Panc1 (cell line): ENCODE results near the gene PDE11A. TPM values are rescaled to one million over a fixed set of nuclear protein-coding genes. Genes with fewer than 3 reads are reported as not detected.

ENCODE experiments used
- ATAC-seq: fragments of 200-7000 bp; cut with Tn5 transposase; 2 replicates; pipeline ENCODE4 v1.9.1; 2020; ENCODE audit warnings: mild to moderate bottlenecking, moderate library complexity
- BruUV-seq: library from RNA; stranded (reverse); fragments of 400-500 nt; replicated peaks from 2 replicates; lab custom pipeline; 2021; lab: Mats Ljungman, UMichigan
- CTCF ChIA-PET: fragments of 300-600 bp; sonication (Branson Sonifier 250); formaldehyde crosslinking; loops from one replicate; lab custom pipeline; 2022; ENCODE audit warnings: antibody characterized with exemption; lab: Charles Lee
- POLR2A ChIA-PET: fragments of 300-600 bp; sonication (Branson Sonifier 250); formaldehyde crosslinking; loops from one replicate; lab custom pipeline; 2022; ENCODE audit warnings: antibody characterized with exemption; lab: Charles Lee
- DNase-seq: peaks from one replicate; pipeline ENCODE4 v3.0.0-alpha.2; 2010; ENCODE audit warnings: low read depth, low spot score
- H3K27ac ChIP-seq: 2 replicates; pipeline ENCODE4 v1.5.1; 2011; ENCODE audit warnings: mild to moderate bottlenecking, low read length, inconsistent platforms
- H3K27me3 ChIP-seq: fragments of 200-500 bp; sonication (Bioruptor generic); 2 replicates; pipeline ENCODE4 v1.6.0; 2014; ENCODE audit warnings: low read length, inconsistent platforms; ENCODE audit not compliant: control insufficient read depth, insufficient read depth
- H3K36me3 ChIP-seq: fragments of 200-500 bp; sonication (Bioruptor generic); 2 replicates; pipeline ENCODE4 v1.5.1; 2014; ENCODE audit warnings: inconsistent platforms, mild to moderate bottlenecking, low read length, moderate library complexity; ENCODE audit not compliant: control insufficient read depth, insufficient read depth
- H3K4me1 ChIP-seq: 2 replicates; pipeline ENCODE4 v1.5.1; 2011; ENCODE audit warnings: inconsistent platforms, mild to moderate bottlenecking, low read length, moderate library complexity; ENCODE audit not compliant: control insufficient read depth, insufficient read depth
- H3K4me3 ChIP-seq, 2 experiments: 2 replicates each; pipeline ENCODE4 v1.5.1; 2011 to 2012; ENCODE audit warnings: low read depth in 2 of 2, low read length in 2 of 2, mild to moderate bottlenecking in 2 of 2, inconsistent platforms in 1 of 2, moderate library complexity in 1 of 2
- H3K9me3 ChIP-seq: fragments of 200-500 bp; sonication (Bioruptor generic); 2 replicates; pipeline ENCODE4 v1.5.1; 2014; ENCODE audit warnings: low read depth, mild to moderate bottlenecking, inconsistent platforms, low read length, moderate library complexity; ENCODE audit not compliant: control insufficient read depth, insufficient read depth
- POLR2AphosphoS5 ChIP-seq: IDR thresholded peaks from 2 replicates; pipeline ENCODE4 v1.6.1; 2012; ENCODE audit warnings: mild to moderate bottlenecking, low read depth, low read length, moderate library complexity
- SIN3A ChIP-seq: IDR thresholded peaks from 2 replicates; pipeline ENCODE4 v1.6.1; 2012; ENCODE audit warnings: low read depth, mild to moderate bottlenecking, low read length, moderate library complexity, borderline replicate concordance; ENCODE audit not compliant: insufficient read depth
- TCF7L2 ChIP-seq: IDR thresholded peaks from 2 replicates; pipeline ENCODE4 v1.6.1; 2011; ENCODE audit warnings: mild to moderate bottlenecking, low read depth, low read length, inconsistent platforms
- in situ Hi-C: cut with HindIII; loops from 2 replicates; pipeline ENCODE4 v1.10.0; 2016; ENCODE audit warnings: low sequenced_read_pairs, low pct_unique_long_range_greater_than_20kb
- intact Hi-C: fragments of 100-400 bp; cut with micrococcal nuclease; formaldehyde crosslinking; loops from one replicate; pipeline ENCODE4 v1.10.0; 2022; ENCODE audit not compliant: unreplicated experiment
- total RNA-seq: library from RNA; stranded (reverse); gene quantifications from one replicate; pipeline ENCODE4 v1.2.1, GENCODE V29; 2021; ENCODE audit not compliant: unreplicated experiment
- TF ChIP-seq, protein P1 (sequence below), 2 experiments: IDR thresholded peaks; 2 replicates each; pipeline ENCODE4 v1.6.1; 2011 to 2012; ENCODE audit warnings: low read depth in 2 of 2, control low read depth in 1 of 2, low read length in 1 of 2, mild to moderate bottlenecking in 1 of 2, moderate library complexity in 1 of 2; ENCODE audit not compliant: insufficient read depth in 1 of 2
- TF ChIP-seq, protein P2 (sequence below): fragments of 450-650 bp; IDR thresholded peaks from 2 replicates; pipeline ENCODE4 v1.5.1; 2017; ENCODE audit warnings: mild to moderate bottlenecking

PDE11A gene
- total RNA-seq, 1 experiment from 2014 or later: not detected

DNA sequence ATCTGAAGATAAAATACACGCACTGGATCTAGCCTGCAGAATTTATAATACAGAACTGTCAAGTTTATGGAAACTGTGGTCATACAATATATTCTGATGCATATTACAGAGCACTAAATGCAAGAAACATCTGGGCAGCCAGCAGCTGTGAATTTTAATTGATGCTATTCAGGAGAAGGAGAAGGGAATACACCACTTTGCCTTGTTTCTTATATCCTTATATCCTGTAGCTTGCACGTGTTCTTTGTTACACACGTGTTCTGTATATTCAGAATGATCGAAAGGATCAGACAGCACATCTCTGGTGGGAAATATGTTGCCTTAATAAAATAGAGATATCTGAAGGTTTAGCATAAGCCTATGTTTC lies 344.2 kb downstream of the PDE11A start:
- H3K4me1 ChIP-seq: no peaks in the 10 kb centered on the region
- ChIA-PET CTCF (interaction anchor here (0.9 kb wide), 1 partner anchor 31 kb away, joined by 3 read pairs; no protein-coding TSS in a partner anchor), POLR2A (no interaction called here)
- in situ Hi-C loops: no loop called here
- no peaks in the 10 kb centered on the region for H3K9me3 ChIP-seq
- no peak overlapping the region for H3K27ac ChIP-seq
- H3K27me3 ChIP-seq: peaks cover 4% of the 10 kb centered on the region; the same call in 1 of the 2 replicates
- H3K4me3 ChIP-seq: no peak overlapping the region
- DNase-seq: no peak
- TF ChIP-seq, protein P1, sequence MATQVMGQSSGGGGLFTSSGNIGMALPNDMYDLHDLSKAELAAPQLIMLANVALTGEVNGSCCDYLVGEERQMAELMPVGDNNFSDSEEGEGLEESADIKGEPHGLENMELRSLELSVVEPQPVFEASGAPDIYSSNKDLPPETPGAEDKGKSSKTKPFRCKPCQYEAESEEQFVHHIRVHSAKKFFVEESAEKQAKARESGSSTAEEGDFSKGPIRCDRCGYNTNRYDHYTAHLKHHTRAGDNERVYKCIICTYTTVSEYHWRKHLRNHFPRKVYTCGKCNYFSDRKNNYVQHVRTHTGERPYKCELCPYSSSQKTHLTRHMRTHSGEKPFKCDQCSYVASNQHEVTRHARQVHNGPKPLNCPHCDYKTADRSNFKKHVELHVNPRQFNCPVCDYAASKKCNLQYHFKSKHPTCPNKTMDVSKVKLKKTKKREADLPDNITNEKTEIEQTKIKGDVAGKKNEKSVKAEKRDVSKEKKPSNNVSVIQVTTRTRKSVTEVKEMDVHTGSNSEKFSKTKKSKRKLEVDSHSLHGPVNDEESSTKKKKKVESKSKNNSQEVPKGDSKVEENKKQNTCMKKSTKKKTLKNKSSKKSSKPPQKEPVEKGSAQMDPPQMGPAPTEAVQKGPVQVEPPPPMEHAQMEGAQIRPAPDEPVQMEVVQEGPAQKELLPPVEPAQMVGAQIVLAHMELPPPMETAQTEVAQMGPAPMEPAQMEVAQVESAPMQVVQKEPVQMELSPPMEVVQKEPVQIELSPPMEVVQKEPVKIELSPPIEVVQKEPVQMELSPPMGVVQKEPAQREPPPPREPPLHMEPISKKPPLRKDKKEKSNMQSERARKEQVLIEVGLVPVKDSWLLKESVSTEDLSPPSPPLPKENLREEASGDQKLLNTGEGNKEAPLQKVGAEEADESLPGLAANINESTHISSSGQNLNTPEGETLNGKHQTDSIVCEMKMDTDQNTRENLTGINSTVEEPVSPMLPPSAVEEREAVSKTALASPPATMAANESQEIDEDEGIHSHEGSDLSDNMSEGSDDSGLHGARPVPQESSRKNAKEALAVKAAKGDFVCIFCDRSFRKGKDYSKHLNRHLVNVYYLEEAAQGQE (IDR thresholded peaks at IDR 0.05; ENCODE audit: insufficient read depth in 1 of 2, low read depth in 2 of 2, low read length in 1 of 2): no peak
- TF ChIP-seq, protein P2, sequence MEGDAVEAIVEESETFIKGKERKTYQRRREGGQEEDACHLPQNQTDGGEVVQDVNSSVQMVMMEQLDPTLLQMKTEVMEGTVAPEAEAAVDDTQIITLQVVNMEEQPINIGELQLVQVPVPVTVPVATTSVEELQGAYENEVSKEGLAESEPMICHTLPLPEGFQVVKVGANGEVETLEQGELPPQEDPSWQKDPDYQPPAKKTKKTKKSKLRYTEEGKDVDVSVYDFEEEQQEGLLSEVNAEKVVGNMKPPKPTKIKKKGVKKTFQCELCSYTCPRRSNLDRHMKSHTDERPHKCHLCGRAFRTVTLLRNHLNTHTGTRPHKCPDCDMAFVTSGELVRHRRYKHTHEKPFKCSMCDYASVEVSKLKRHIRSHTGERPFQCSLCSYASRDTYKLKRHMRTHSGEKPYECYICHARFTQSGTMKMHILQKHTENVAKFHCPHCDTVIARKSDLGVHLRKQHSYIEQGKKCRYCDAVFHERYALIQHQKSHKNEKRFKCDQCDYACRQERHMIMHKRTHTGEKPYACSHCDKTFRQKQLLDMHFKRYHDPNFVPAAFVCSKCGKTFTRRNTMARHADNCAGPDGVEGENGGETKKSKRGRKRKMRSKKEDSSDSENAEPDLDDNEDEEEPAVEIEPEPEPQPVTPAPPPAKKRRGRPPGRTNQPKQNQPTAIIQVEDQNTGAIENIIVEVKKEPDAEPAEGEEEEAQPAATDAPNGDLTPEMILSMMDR: no peak
- no peak for TF ChIP-seq POLR2AphosphoS5
- TF ChIP-seq TCF7L2: no peak
- TF ChIP-seq SIN3A: no peak
- intact Hi-C loops: loop anchor here (10.0 kb wide), 1 partner anchor 564 kb away; no protein-coding TSS in a partner anchor
- H3K36me3 ChIP-seq: no peaks in the 10 kb centered on the region
- no TSS peak for BruUV-seq
- ATAC-seq: no peak

DNA sequence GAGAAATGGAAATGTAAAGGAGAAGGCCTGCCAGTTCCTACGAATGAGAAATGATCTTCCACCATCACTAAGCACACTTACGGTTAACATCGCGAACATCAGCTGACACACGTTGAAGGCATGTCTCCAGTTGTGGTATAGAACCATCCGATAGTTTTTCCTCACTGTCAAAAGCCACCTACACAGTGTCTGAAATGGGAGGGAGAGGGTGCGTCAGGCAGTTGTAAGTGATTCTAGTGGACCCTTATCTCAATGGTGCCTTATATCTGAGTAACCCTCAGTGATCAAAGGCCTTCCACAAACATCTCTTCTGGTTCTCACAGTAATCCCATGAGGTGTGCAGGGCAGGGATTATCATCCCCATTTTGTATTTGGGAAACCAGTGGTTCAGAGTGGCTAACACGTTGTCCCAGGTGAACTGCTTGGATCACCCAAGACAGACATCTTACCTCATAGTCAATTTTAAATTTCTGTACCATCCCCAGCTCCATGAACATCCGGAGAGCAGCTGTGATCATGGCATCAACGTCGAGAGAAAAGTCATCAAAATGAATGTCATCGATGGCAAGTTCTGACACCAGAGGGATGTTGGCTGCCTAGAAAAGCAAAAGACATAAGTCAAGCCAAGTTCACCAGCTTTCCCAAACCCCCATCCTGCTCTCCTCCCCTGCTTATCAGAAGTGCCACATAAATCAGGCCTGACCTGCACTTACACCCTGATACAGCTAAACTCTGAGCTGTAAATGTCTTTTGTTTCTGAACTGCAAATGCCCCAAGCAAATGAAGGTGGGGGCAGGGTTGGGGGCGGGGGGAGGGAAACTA lies 344.8 kb downstream of the PDE11A start:
- Histone ChIP-seq H3K36me3 (no peaks in the 10 kb centered on the region), H3K27me3 (peaks cover 4% of the 10 kb centered on the region; the same call in 1 of the 2 replicates), H3K9me3 (no peaks in the 10 kb centered on the region), H3K4me3 (no peak overlapping the region), H3K27ac (no peak overlapping the region), H3K4me1 (no peaks in the 10 kb centered on the region)
- in situ Hi-C loops (no loop called here), intact Hi-C loops (loop anchor here (10.0 kb wide), 1 partner anchor 563 kb away; no protein-coding TSS in a partner anchor)
- ChIA-PET CTCF (interaction anchor here (0.9 kb wide), 1 partner anchor 32 kb away, joined by 3 read pairs; no protein-coding TSS in a partner anchor), POLR2A (no interaction called here)
- DNase-seq (no peak), ATAC-seq (no peak)
- no TSS peak for BruUV-seq
- TF ChIP-seq, protein P1 (IDR thresholded peaks at IDR 0.05; ENCODE audit: insufficient read depth in 1 of 2, low read depth in 2 of 2, low read length in 1 of 2): no peak
- TF ChIP-seq, protein P2: no peak
- TF ChIP-seq TCF7L2: no peak
- TF ChIP-seq SIN3A: no peak
- no peak for TF ChIP-seq POLR2AphosphoS5
